Activated gamma-delta T cell treated with Interleukin-2 at 50 U/mL for 16 hours (primary cell): Measurements from ENCODE around the gene PRELID3B.
"Not testable (repeated sequence)": the region's sequence is repeated elsewhere in the genome, so short reads cannot be mapped to it uniquely, and the experiment has no call there.

Experiments used
- DNase-seq: peaks from one replicate; pipeline ENCODE4 v3.0.0-alpha.2; 2020

The PRELID3B gene

GRCh38 chr20:59047938-59048680 lies 5.5 kb upstream of the PRELID3B start:
- no peak for DNase-seq

GRCh38 chr20:59046862-59047261 lies 4.3 kb upstream of the PRELID3B start:
- no peak for DNase-seq

GRCh38 chr20:59044796-59045195 lies 2.2 kb upstream of the PRELID3B start:
- no peak for DNase-seq

GRCh38 chr20:59044295-59044694 lies 1.7 kb upstream of the PRELID3B start:
- DNase-seq = no peak

- no peak for DNase-seq
Observed at GRCh38 chr20:59043698-59044097, 1.1 kb upstream of the PRELID3B start.

- DNase-seq = peak; percentile 92
Observed at GRCh38 chr20:59042796-59043631, 428 bp upstream of the PRELID3B start.

- not testable (repeated sequence) for DNase-seq
Observed at GRCh38 chr20:59041487-59041886, 1.1 kb downstream of the PRELID3B start.

GRCh38 chr20:59040667-59041066 lies 1.9 kb downstream of the PRELID3B start:
- no peak for DNase-seq

GRCh38 chr20:59039233-59039632 lies 3.4 kb downstream of the PRELID3B start:
- DNase-seq = no peak

- DNase-seq = no peak
Observed at GRCh38 chr20:59037386-59037785, 5.2 kb downstream of the PRELID3B start.

- no peak for DNase-seq
Observed at GRCh38 chr20:59035381-59035780, 7.2 kb downstream of the PRELID3B start.

- no peak for DNase-seq
Observed at GRCh38 chr20:59033616-59034165, 8.9 kb downstream of the PRELID3B start.

- no peak for DNase-seq
Observed at GRCh38 chr20:59033093-59033492, 9.5 kb downstream of the PRELID3B start.

GRCh38 chr20:59032713-59033059 lies 9.9 kb downstream of the PRELID3B start:
- DNase-seq = no peak

- DNase-seq = peak; percentile 96
Observed at GRCh38 chr20:59032023-59032712, 10.4 kb downstream of the PRELID3B start, which contains the start of gene ATP5F1E. TSS of gene ATP5F1E (minus strand) at chr20:59032335. CDS start at chr20:59032251, 84 bp downstream.

- no peak for DNase-seq
Observed at GRCh38 chr20:59031564-59032022, 11.0 kb downstream of the PRELID3B start.

GRCh38 chr20:59030911-59031563 lies 11.5 kb downstream of the PRELID3B start:
- DNase-seq = peak; percentile 16

- no peak for DNase-seq
Observed at GRCh38 chr20:59028812-59029211, 13.8 kb downstream of the PRELID3B start.

- DNase-seq = no peak
Observed at GRCh38 chr20:59027741-59028320, 14.8 kb downstream of the PRELID3B start.

- no peak for DNase-seq
Observed at GRCh38 chr20:59026904-59027740, 15.5 kb downstream of the PRELID3B start.

GRCh38 chr20:59025511-59025910 lies 17.1 kb downstream of the PRELID3B start:
- no peak for DNase-seq
